Adrenal gland (tissue), 12 donors: Measurements from ENCODE around the gene DLK2. TPM values are rescaled to one million over a fixed set of nuclear protein-coding genes. Genes with fewer than 3 reads are reported as not detected.
"Not testable (repeated sequence)": the region's sequence is repeated elsewhere in the genome, so short reads cannot be mapped to it uniquely, and the experiment has no call there.

Experiments
- DNase-seq, 7 donors: peaks; one replicate each; pipeline ENCODE4 v3.0.0-alpha.2; 2019 to 2020
- H3K27ac ChIP-seq, 5 donors: fragments of 200-600 bp; sonication (generic) in 4 of 5; 1 replicate in 3 of 5; 2 replicates in 2 of 5; pipeline versions ENCODE4 v1.5.1 to v1.8.0; 2016 to 2020; ENCODE audit warnings: mild to moderate bottlenecking in 1 of 5
- H3K27me3 ChIP-seq: fragments of 200-600 bp; 2 replicates; pipeline ENCODE4 v1.8.0; 2021
- H3K36me3 ChIP-seq, 2 donors: fragments of 200-600 bp; replicated peaks in 1 of 2; 1 replicate in 1 of 2; 2 replicates in 1 of 2; pipeline versions ENCODE4 v1.5.1 to v1.8.0; 2018 to 2022
- H3K4me1 ChIP-seq, 2 donors: fragments of 200-600 bp; replicated peaks in 1 of 2; 1 replicate in 1 of 2; 2 replicates in 1 of 2; pipeline versions ENCODE4 v1.5.1 to v1.8.0; 2018 to 2021
- H3K4me3 ChIP-seq, 4 donors: fragments of 200-600 bp; sonication (generic) in 3 of 4; one replicate each; pipeline ENCODE4 v1.5.1; 2016 to 2018
- H3K9me3 ChIP-seq, 3 donors: fragments of 200-600 bp; sonication (generic) in 1 of 3; replicated peaks in 1 of 3; 1 replicate in 2 of 3; 2 replicates in 1 of 3; pipeline versions ENCODE4 v1.5.1 to v1.8.0; 2016 to 2021
- POLR2A ChIP-seq, 2 donors: fragments of 450-650 bp; IDR thresholded peaks; one replicate each; pipeline ENCODE4 v1.6.1; 2017; ENCODE audit warnings: antibody characterized with exemption in 2 of 2, mild to moderate bottlenecking in 2 of 2, moderate library complexity in 1 of 2
- WGBS, 4 donors: extraction: QIAGEN DNeasy Blood & Tissue Kit in 2 of 4; methylation state at CpG; one replicate each; pipeline versions ENCODE4 v1.1.5 to v1.1.7; 2013 to 2017; 5-methylcytosine and 5-hydroxymethylcytosine counted together
- intact Hi-C, 2 donors: fragments of 100-400 bp; cut with DNase I; formaldehyde crosslinking; loops; one replicate each; pipeline versions ENCODE4 v1.14.1 to v1.15.0; 2022 to 2023
- polyA plus RNA-seq, 3 donors: library from polyadenylated mRNA; stranded (reverse); fragments of 200-250 nt in 2 of 3; fragments of 350-450 nt in 1 of 3; fragmentation: Illumina TruSeq in 1 of 3; extraction: RNeasy Lipid Tissue Mini Kit (QIAGEN cat#74804) in 1 of 3; gene quantifications; one replicate each; pipeline ENCODE4 v1.2.3, GENCODE V29; 2013 to 2014
- total RNA-seq, 9 donors: library from RNA; depleted of rRNA in 4 of 9; stranded (reverse); fragments of >200 nt in 4 of 9; fragments of 120-200 nt in 1 of 9; fragmentation: NEBNext Ultra II Directional in 1 of 9; extraction: Animal tissue kit (Norgen Biotek cat#: 25700) in 1 of 9; gene quantifications; one replicate each; pipeline versions ENCODE4 v1.1.0 to v1.2.4, GENCODE V29; 2013 to 2023
- TF ChIP-seq, protein P1 (sequence below), 6 experiments: fragments of 450-650 bp in 4 of 6; fragments of 200-600 bp in 2 of 6; sonication (generic) in 1 of 6; IDR thresholded peaks; 1 replicate in 5 of 6; 2 replicates in 1 of 6; pipeline versions ENCODE4 v1.5.1 to v1.8.0; 2016 to 2021; ENCODE audit warnings: antibody characterized with exemption in 6 of 6, mild to moderate bottlenecking in 2 of 6, moderate library complexity in 1 of 6
- donor health status: healthy with polysubstance abuse.
- donor health status: Bipolar disorder and iron deficiency.
- donor health status: DM: yes; HTN: yes; CAD: no.
- donor health status: DM: no; HTN: no; CAD: no.
- donor health status: DM: no; HTN: no; CAD: no.
- donor health status: DM: yes; HTN: yes; CAD: no.

The DLK2 gene
- total and polyA plus RNA-seq, 12 donors = 0.14 to 3.9 (median 1.1) TPM; not detected in 4

DNA sequence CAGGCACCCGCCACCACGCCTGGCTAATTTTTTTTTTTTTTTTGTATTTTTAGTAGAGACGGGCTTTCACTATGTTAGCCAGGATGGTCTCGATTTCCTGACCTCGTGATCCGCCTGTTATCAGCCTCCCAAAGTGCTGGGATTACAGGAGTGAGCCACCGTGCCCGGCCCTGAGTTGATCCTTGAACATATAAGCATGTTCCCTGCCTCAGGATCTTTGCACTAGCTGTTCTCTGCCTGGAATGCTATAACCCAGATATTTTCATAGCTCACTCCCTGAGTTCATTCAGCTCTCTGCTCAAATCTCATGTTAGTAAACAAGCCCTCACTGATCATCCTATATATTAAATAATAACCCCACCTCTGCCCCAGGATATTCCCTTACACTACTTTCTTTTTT is 9.0 kb upstream of the DLK2 start:
- Histone ChIP-seq H3K27ac (no peak overlapping the region), H3K4me1 (no peaks in the 10 kb centered on the region), H3K36me3 (no peaks in the 10 kb centered on the region), H3K4me3 (no peak overlapping the region), H3K27me3 (peaks cover 9% of the 10 kb centered on the region), H3K9me3 (no peaks in the 10 kb centered on the region)
- intact Hi-C loops = no loop called here
- no peak for DNase-seq
- 74 to 84% (median 80%) methylated on average over 8 of the region's 8 CpGs for WGBS, 4 donors
- TF ChIP-seq, protein P1, sequence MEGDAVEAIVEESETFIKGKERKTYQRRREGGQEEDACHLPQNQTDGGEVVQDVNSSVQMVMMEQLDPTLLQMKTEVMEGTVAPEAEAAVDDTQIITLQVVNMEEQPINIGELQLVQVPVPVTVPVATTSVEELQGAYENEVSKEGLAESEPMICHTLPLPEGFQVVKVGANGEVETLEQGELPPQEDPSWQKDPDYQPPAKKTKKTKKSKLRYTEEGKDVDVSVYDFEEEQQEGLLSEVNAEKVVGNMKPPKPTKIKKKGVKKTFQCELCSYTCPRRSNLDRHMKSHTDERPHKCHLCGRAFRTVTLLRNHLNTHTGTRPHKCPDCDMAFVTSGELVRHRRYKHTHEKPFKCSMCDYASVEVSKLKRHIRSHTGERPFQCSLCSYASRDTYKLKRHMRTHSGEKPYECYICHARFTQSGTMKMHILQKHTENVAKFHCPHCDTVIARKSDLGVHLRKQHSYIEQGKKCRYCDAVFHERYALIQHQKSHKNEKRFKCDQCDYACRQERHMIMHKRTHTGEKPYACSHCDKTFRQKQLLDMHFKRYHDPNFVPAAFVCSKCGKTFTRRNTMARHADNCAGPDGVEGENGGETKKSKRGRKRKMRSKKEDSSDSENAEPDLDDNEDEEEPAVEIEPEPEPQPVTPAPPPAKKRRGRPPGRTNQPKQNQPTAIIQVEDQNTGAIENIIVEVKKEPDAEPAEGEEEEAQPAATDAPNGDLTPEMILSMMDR (IDR thresholded peaks at IDR 0.05) = no peak
- TF ChIP-seq POLR2A (IDR thresholded peaks at IDR 0.05) = no peak

GRCh38 chr6:43461936-43462335 is 6.6 kb upstream of the DLK2 start:
- Histone ChIP-seq H3K4me3 (no peak overlapping the region), H3K27me3 (peaks cover 9% of the 10 kb centered on the region), H3K27ac (no peak overlapping the region), H3K36me3 (no peaks in the 10 kb centered on the region), H3K4me1 (no peaks in the 10 kb centered on the region), H3K9me3 (no peaks in the 10 kb centered on the region)
- intact Hi-C loops = no loop called here
- WGBS, 4 donors = 60 to 70% (median 66%) methylated on average over 5 of the region's 5 CpGs
- DNase-seq = no peak
- TF ChIP-seq POLR2A (IDR thresholded peaks at IDR 0.05) = no peak
- TF ChIP-seq, protein P1 (IDR thresholded peaks at IDR 0.05) = no peak

- peaks cover 3 to 7% of the 10 kb centered on the region in 2 donors for H3K4me1 ChIP-seq
- H3K27ac ChIP-seq = no peak overlapping the region
- no peaks in the 10 kb centered on the region for H3K36me3 ChIP-seq
- no peak overlapping the region for H3K4me3 ChIP-seq
- H3K9me3 ChIP-seq = no peaks in the 10 kb centered on the region
- DNase-seq = no peak
- TF ChIP-seq POLR2A (IDR thresholded peaks at IDR 0.05) = no peak
- TF ChIP-seq, protein P1 (IDR thresholded peaks at IDR 0.05) = no peak
- H3K27me3 ChIP-seq = peaks cover 13% of the 10 kb centered on the region
- intact Hi-C loops = no loop called here
- 77 to 88% (median 84%) methylated on average over 3 to 4 of the region's 4 CpGs for WGBS, 4 donors
These were observed 4.7 kb upstream of the DLK2 start for GRCh38 chr6:43460032-43460431.

GRCh38 chr6:43459535-43459934 is 4.2 kb upstream of the DLK2 start:
- Histone ChIP-seq H3K36me3 (no peaks in the 10 kb centered on the region), H3K27me3 (peaks cover 13% of the 10 kb centered on the region), H3K4me1 (peaks cover 3 to 11% of the 10 kb centered on the region in 2 donors), H3K9me3 (no peaks in the 10 kb centered on the region), H3K4me3 (no peak overlapping the region), H3K27ac (no peak overlapping the region)
- WGBS, 4 donors = 71 to 83% (median 81%) methylated on average over 1 of the region's 1 CpG
- no peak for DNase-seq
- intact Hi-C loops = no loop called here
- TF ChIP-seq POLR2A (IDR thresholded peaks at IDR 0.05) = no peak
- TF ChIP-seq, protein P1 (IDR thresholded peaks at IDR 0.05) = no peak

DNA sequence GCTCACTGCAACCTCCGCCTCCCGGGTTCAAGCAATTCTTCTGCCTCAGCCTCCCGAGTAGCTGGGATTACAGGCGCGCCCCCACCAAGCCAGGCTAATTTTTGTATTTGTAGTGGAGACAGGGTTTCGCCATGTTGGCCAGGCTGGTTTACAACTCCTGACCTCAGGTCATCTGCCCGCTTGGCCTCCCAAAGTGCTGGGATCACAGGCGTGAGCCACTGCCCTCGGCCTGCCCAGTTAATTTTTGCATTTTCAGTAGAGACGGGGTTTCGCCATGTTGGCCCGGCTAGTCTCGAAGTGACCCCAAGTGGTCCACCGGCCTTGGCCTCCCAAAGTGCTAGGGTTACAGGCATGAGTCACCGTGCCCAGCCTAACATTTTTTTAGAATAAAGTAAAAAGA is 2.8 kb upstream of the DLK2 start:
- H3K27ac ChIP-seq, H3K36me3 ChIP-seq, intact Hi-C loops, DNase-seq, H3K9me3 ChIP-seq, H3K27me3 ChIP-seq, H3K4me3 ChIP-seq: not testable (repeated sequence)
- H3K4me1 ChIP-seq = peaks cover 3 to 11% of the 10 kb centered on the region in 2 donors
- 83 to 89% (median 87%) methylated on average over 15 of the region's 15 CpGs for WGBS, 4 donors
